A172 (cell line): Measurements from ENCODE around the gene AIF1L. TPM values are rescaled to one million over a fixed set of nuclear protein-coding genes. Genes with fewer than 3 reads are reported as not detected.
"Not testable (repeated sequence)": the region's sequence is repeated elsewhere in the genome, so short reads cannot be mapped to it uniquely, and the experiment has no call there.

Experiments
- DNase-seq: peaks from one replicate; pipeline ENCODE4 v3.0.0-alpha.2; 2015; ENCODE audit warnings: low spot score
- total RNA-seq: library from RNA; depleted of rRNA; stranded (reverse); fragments of >200 nt; shearing (Covaris generic); gene quantifications from 2 replicates; pipeline ENCODE4 v1.2.3, GENCODE V29; 2014

AIF1L gene
- total RNA-seq, 1 experiment from 2014 or later: 5.2 TPM

- DNase-seq: no peak
Measured at GRCh38 chr9:131120620-131121228, 24.4 kb downstream of the AIF1L start.

GRCh38 chr9:131121346-131121745 lies 25.0 kb downstream of the AIF1L start:
- no peak for DNase-seq

DNA sequence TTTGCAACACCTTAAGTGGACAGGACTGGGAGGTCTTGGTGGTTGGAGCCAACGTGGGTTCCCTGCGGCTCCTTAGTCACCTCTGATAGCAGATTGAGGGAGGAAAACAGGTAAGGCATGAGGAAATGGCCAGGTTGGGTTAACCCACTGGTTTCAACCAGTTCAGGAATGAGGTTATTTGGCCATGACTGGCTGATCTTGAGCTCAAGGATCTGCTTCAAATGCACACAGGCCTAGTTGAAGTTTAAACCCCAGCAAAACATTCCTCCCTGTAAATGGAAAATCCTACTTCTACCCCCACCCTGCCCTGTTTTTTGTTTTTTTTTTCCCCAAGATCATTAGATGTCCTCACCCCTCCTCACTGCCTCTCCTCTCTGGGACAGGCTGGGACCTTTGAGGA lies 25.8 kb downstream of the AIF1L start:
- DNase-seq: no peak

GRCh38 chr9:131125038-131125287 lies 28.6 kb downstream of the AIF1L start:
- no peak for DNase-seq

DNA sequence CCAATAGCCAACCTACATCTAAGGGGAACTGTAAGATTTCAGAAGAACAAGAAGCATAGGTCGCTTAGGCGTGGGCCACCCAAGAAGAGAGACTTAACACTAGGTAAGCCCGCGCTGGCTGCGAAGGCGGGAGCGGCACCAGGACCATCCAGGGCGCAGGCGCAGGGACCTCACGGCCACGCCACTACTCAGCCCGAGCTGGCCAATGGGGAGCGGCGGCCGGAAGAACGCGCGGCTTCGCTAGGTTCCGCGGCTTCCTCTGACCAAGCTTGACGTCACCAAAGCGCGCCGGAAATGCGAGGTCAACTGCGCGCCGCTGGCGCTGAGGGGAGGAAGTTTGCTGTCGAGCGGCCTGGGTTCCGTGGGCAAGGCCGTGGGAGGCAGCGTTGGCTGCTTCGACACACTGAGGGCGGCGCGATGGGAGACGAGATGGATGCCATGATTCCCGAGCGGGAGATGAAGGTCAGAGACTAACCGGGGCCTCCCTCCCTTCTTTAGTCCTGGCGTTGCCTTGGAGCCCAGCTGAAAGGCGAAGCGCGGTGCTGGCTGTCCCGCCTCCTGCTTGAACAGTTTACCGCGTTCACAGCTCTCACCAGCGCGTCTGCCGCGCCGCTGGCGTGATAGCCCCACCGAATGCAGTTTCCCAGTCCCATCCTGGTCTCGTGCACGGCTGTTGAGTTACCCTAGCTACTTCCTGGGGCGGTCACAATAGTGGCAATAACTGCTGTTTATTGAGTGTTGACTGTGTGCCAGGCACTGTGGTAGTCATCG lies 29.1 kb downstream of the AIF1L start, which contains the start of gene NUP214:
Gene NUP214, plus strand, starts transcription at position 299 of the 771 bp plus-strand sequence. Its CDS starts 119 bp downstream, at position 418.
- DNase-seq: peak; percentile 87

GRCh38 chr9:131126059-131126426 lies 29.7 kb downstream of the AIF1L start:
- DNase-seq: no peak

DNA sequence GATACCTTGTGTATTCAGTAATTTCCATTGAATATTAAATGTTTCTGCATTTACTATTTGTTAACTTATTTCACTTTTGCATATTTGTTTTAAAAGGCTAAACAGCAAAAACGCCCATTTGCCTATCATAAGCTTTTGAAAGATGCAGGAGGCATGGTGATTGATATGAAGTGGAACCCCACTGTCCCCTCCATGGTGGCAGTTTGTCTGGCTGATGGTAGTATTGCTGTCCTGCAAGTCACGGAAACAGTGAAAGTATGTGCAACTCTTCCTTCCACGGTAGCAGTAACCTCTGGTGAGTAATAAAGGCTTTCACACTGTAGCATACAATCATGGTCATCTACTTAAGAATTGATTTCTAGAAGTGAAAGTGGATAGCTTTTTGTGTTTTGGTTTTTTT lies 32.9 kb downstream of the AIF1L start:
- no peak for DNase-seq

GRCh38 chr9:131138676-131139075 lies 42.3 kb downstream of the AIF1L start:
- no peak for DNase-seq

DNA sequence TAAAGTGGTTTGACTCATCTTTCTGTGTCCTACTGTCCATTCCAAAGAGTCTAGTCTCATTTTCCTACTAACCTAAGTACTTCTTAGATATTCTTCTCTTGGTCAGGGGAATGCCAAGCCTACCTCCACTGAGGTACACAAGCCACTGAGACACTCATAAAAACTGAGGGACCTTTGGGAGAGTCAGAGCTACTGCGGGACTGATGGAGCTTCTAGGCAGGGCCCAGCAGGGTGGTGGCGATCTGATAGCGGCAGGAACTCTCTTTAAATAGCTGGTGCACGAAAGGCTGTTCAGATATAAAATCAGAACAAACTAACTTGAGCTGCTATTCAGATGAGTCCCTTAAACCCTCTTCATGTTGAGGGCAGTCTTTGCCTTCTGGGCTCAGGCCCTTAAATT lies 43.8 kb downstream of the AIF1L start:
- DNase-seq: no peak

GRCh38 chr9:131140550-131140949 lies 44.2 kb downstream of the AIF1L start:
- no peak for DNase-seq

DNA sequence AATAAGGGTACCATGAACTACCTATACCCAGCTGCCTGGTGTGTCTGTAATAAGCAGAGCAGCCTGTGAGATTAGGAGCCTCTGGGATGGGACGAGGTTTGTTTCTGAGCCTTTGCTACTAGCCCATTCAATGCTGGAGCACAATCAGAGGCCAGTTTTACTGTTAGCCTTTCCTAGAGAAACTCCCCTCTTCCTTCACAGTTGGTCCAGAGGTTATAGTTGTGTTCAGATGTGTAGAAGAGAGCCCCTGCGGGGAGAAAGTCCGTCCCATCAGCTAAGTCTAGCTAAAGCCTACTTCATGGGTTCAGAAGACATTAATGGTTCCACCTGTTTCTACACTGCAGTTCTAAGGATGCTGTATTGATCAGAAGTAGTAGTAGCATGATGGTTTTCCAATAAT lies 45.8 kb downstream of the AIF1L start:
- DNase-seq: no peak

DNA sequence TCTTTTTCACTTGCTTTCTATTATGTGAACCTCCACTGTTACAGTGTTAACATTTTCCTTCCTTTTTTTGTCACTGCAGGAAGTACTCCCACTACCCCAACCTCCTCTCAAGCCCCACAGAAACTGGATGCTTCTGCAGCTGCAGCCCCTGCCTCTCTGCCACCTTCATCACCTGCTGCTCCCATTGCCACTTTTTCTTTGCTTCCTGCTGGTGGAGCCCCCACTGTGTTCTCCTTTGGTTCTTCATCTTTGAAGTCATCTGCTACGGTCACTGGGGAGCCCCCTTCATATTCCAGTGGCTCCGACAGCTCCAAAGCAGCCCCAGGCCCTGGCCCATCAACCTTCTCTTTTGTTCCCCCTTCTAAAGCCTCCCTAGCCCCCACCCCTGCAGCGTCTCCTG lies 47.9 kb downstream of the AIF1L start:
- no peak for DNase-seq

DNA sequence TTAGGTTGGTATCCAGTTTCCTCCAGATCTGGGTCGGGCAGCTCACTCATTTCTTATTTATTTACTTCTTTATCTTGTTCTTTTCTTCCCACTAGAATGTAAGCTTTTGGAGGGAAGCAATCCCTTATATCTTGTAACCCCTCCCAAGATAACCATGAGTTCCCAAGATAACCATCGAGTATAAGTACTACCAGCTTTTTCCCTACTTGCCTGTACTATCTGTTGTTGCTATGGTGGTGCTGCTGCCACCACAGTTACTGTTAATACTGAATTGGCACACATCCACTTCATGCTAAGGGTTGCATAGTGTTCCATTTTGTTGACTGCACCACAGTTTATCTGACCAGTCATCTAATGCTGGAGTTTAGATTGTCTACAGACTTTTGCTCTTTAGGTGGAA lies 48.9 kb downstream of the AIF1L start:
- no peak for DNase-seq

DNA sequence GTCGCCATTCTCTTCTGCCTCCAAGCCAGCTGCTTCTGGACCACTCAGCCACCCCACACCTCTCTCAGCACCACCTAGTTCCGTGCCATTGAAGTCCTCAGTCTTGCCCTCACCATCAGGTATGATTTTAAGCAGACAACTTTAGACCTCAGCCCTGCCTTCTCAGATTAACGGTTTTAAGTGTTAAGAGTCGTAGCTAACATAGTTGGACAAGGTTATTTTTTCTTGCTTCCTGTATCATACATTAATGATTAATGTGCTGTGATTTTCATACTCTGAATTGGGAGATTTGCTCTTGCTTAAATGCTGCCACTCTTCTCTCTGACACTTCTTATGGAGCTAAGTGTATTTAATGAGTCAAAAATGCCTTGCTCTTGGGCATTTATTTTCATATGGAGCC lies 49.9 kb downstream of the AIF1L start:
- DNase-seq: no peak

GRCh38 chr9:131148276-131148675 lies 51.9 kb downstream of the AIF1L start:
- no peak for DNase-seq

- DNase-seq: no peak
Measured at GRCh38 chr9:131148966-131149687, 52.8 kb downstream of the AIF1L start.

DNA sequence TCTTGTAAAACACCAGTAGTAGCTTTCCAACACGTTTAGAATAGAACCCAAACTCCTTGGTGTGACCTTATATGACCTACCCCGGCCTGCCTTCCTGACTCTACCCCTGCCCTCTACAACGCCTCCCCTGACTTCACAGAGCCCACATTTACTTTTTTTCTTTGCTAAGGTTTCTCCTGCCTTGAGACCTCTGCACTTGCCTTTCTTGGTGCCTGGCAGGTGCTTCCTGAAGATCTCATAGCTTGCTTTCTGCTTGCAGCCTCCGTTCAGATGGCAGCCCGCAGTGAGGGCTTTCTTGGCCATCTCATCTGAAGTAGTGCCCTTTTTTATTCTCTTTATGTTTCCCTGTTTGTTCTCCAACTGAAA lies 53.3 kb downstream of the AIF1L start:
- no peak for DNase-seq

GRCh38 chr9:131153595-131153994 lies 57.3 kb downstream of the AIF1L start:
- DNase-seq: no peak

GRCh38 chr9:131158673-131159072 lies 62.3 kb downstream of the AIF1L start:
- not testable (repeated sequence) for DNase-seq

GRCh38 chr9:131160416-131161112 lies 64.2 kb downstream of the AIF1L start:
- no peak for DNase-seq

DNA sequence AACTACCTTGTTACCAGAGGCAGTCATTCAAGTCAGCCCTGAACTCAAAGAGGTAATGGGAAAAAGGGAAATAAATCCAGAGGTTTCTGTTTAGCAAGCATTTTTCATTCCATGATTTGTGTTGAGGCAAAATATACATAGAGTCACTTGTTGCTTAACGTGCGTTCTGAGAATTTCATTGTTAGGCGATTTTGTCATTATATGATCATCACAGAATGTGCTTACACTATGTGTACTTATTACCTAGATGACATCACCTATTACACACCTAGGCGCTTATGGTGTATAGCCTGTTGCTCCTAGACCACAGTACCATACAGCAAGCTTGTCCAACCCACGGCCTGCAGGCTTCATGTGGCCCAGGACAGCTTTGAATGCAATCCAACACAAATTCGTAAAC lies 65.3 kb downstream of the AIF1L start:
- DNase-seq: no peak

DNA sequence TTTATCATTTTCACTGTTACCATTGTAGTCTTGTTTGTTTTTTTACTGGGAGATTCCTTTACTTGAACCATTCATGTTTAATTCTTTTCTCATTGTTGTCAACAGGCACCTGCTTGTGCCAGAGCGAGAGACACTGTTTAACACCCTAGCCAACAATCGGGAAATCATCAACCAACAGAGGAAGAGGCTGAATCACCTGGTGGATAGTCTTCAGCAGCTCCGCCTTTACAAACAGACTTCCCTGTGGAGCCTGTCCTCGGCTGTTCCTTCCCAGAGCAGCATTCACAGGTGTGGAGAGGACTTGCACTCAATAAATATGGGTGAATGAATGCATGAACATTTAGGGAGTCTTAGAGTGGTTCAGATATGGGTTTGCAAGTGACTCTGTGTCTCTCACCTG lies 66.6 kb downstream of the AIF1L start:
- DNase-seq: no peak

- no peak for DNase-seq
Measured at GRCh38 chr9:131165523-131165922, 69.2 kb downstream of the AIF1L start.
